GM18505 (cell line): Measurements from ENCODE around the gene RBMS3.
"Not testable (repeated sequence)": the region's sequence is repeated elsewhere in the genome, so short reads cannot be mapped to it uniquely, and the experiment has no call there.

ENCODE experiments used
- ATAC-seq: cut with Tn5 transposase; IDR thresholded peaks from one replicate; pipeline ENCODE4 v1.9.1; 2021; ENCODE audit not compliant: unreplicated experiment
- POLR2A ChIP-seq: IDR thresholded peaks from 4 replicates; pipeline ENCODE4 v1.6.1; 2011; ENCODE audit warnings: borderline replicate concordance; ENCODE audit not compliant: insufficient read depth, insufficient read length; ENCODE audit errors: extremely low read depth

RBMS3 gene

GRCh38 chr3:30011237-30011803, 730.4 kb downstream of the RBMS3 start:
- TF ChIP-seq POLR2A, result no peak
- no peak for ATAC-seq

- no peak for TF ChIP-seq POLR2A
- ATAC-seq, result no peak
These were observed 732.2 kb downstream of the RBMS3 start for GRCh38 chr3:30012941-30013543.

GRCh38 chr3:30017901-30018300, 737.0 kb downstream of the RBMS3 start:
- ATAC-seq, result no peak
- TF ChIP-seq POLR2A, result no peak

- no peak for TF ChIP-seq POLR2A
- ATAC-seq, result no peak
These were observed 739.5 kb downstream of the RBMS3 start for GRCh38 chr3:30020380-30020779.

- no peak for ATAC-seq
- no peak for TF ChIP-seq POLR2A
These were observed 743.6 kb downstream of the RBMS3 start for GRCh38 chr3:30024466-30024865.

GRCh38 chr3:30026851-30027250, 746.0 kb downstream of the RBMS3 start:
- TF ChIP-seq POLR2A, result no peak
- no peak for ATAC-seq

- ATAC-seq, result no peak
- TF ChIP-seq POLR2A, result no peak
These were observed 753.5 kb downstream of the RBMS3 start for GRCh38 chr3:30034246-30034991.

- no peak for TF ChIP-seq POLR2A
These were observed 755.2 kb downstream of the RBMS3 start for GRCh38 chr3:30035935-30036567.

GRCh38 chr3:30040126-30040525, 759.3 kb downstream of the RBMS3 start:
- no peak for TF ChIP-seq POLR2A
- no peak for ATAC-seq

More at GRCh38 chr3:30035935-30036567, 755.2 kb downstream of the RBMS3 start:
- no peak for ATAC-seq

- not testable (repeated sequence) for ATAC-seq
These were observed 760.6 kb downstream of the RBMS3 start for GRCh38 chr3:30041481-30041880.

- TF ChIP-seq POLR2A, result no peak
- ATAC-seq, result peak; percentile 78
These were observed 761.5 kb downstream of the RBMS3 start for GRCh38 chr3:30042274-30042859.

- no peak for ATAC-seq
- TF ChIP-seq POLR2A, result no peak
These were observed 762.2 kb downstream of the RBMS3 start for GRCh38 chr3:30042916-30043555.

GRCh38 chr3:30044515-30044914, 763.6 kb downstream of the RBMS3 start:
- no peak for TF ChIP-seq POLR2A
- no peak for ATAC-seq
